NCI-H510A (cell line): ENCODE data around the gene DNAJC11.

ENCODE experiments used
- DNase-seq: peaks from one replicate; lab custom pipeline; 2025; lab: John Stamatoyannopoulos, UW

The DNAJC11 gene

GRCh38 chr1:6599141-6599975, 102.3 kb downstream of the DNAJC11 start:
- DNase-seq, result no peak

GRCh38 chr1:6597777-6598131, 103.9 kb downstream of the DNAJC11 start:
- no peak for DNase-seq

GRCh38 chr1:6596886-6597776, 104.5 kb downstream of the DNAJC11 start:
- no peak for DNase-seq

- no peak for DNase-seq
Observed at GRCh38 chr1:6596351-6596750, 105.3 kb downstream of the DNAJC11 start.

- no peak for DNase-seq
Observed at GRCh38 chr1:6594977-6595740, 106.5 kb downstream of the DNAJC11 start.

GRCh38 chr1:6593810-6594209, 107.8 kb downstream of the DNAJC11 start:
- no peak for DNase-seq

GRCh38 chr1:6592865-6593593, 108.6 kb downstream of the DNAJC11 start:
- no peak for DNase-seq

- no peak for DNase-seq
Observed at GRCh38 chr1:6592441-6592840, 109.2 kb downstream of the DNAJC11 start.

- DNase-seq, result no peak
Observed at GRCh38 chr1:6591644-6592043, 110.0 kb downstream of the DNAJC11 start.

GRCh38 chr1:6591222-6591621, 110.4 kb downstream of the DNAJC11 start:
- no peak for DNase-seq

GRCh38 chr1:6590046-6590445, 111.6 kb downstream of the DNAJC11 start:
- DNase-seq, result no peak

GRCh38 chr1:6588893-6589520, 112.6 kb downstream of the DNAJC11 start:
- no peak for DNase-seq

- DNase-seq, result no peak
Observed at GRCh38 chr1:6588128-6588892, 113.3 kb downstream of the DNAJC11 start.

GRCh38 chr1:6587261-6588005, 114.2 kb downstream of the DNAJC11 start:
- peak; percentile 93 for DNase-seq

GRCh38 chr1:6586404-6586816, 115.2 kb downstream of the DNAJC11 start:
- DNase-seq, result no peak

GRCh38 chr1:6585841-6586240, 115.8 kb downstream of the DNAJC11 start:
- no peak for DNase-seq

- DNase-seq, result no peak
Observed at GRCh38 chr1:6585081-6585722, 116.4 kb downstream of the DNAJC11 start.
